H1 (cell line): ENCODE measurements around the gene PDE4D. TPM values are rescaled to one million over a fixed set of nuclear protein-coding genes. Genes with fewer than 3 reads are reported as not detected.

Experiments
- CTCF ChIA-PET: fragments of 300-600 bp; sonication (Branson Sonifier 250); formaldehyde crosslinking; loops from one replicate; lab custom pipeline; 2021; ENCODE audit not compliant: partially characterized antibody; lab: Charles Lee
- POLR2A ChIA-PET: fragments of 300-600 bp; sonication (Branson Sonifier 250); formaldehyde crosslinking; loops from one replicate; lab custom pipeline; 2021; ENCODE audit warnings: inconsistent platforms; ENCODE audit not compliant: partially characterized antibody; lab: Charles Lee
- DNase-seq, 2 experiments: peaks; one replicate each; pipeline versions ENCODE4 v3.0.0 to v3.0.0-alpha.2; 2010 to 2022; ENCODE audit warnings: low spot score in 2 of 2, low read depth in 1 of 2, mixed read lengths in 1 of 2
- FAIRE-seq: peaks from 2 replicates; lab custom pipeline; 2011; peaks lifted over from hg19 to GRCh38; lab: Jason Lieb, UNC
- H2AFZ ChIP-seq: 2 replicates; pipeline ENCODE4 v1.8.1; 2012; ENCODE audit warnings: low read length, inconsistent platforms
- H2AK5ac ChIP-seq: 2 replicates; pipeline ENCODE4 v1.6.1; 2013; ENCODE audit warnings: low read depth, low read length
- H2BK120ac ChIP-seq: replicated peaks from 2 replicates; pipeline ENCODE3; 2013; ENCODE audit warnings: low read depth, low read length, inconsistent platforms
- H2BK12ac ChIP-seq: 2 replicates; pipeline ENCODE4 v1.6.1; 2013; ENCODE audit warnings: low read depth, low read length
- H2BK15ac ChIP-seq: 2 replicates; pipeline ENCODE4 v1.6.1; 2013; ENCODE audit warnings: low read length
- H2BK20ac ChIP-seq: 2 replicates; pipeline ENCODE4 v1.6.1; 2013; ENCODE audit warnings: low read length
- H2BK5ac ChIP-seq: 2 replicates; pipeline ENCODE4 v1.6.1; 2013; ENCODE audit warnings: low read depth, low read length
- H3K14ac ChIP-seq: 2 replicates; pipeline ENCODE4 v1.6.1; 2013; ENCODE audit warnings: inconsistent platforms; ENCODE audit not compliant: insufficient read length
- H3K18ac ChIP-seq: 2 replicates; pipeline ENCODE4 v1.6.1; 2013; ENCODE audit warnings: low read length; ENCODE audit errors: extremely low read depth
- H3K23ac ChIP-seq: 2 replicates; pipeline ENCODE4 v1.6.1; 2013; ENCODE audit warnings: inconsistent platforms; ENCODE audit not compliant: insufficient read length
- H3K23me2 ChIP-seq: 2 replicates; pipeline ENCODE4 v1.6.1; 2013; ENCODE audit warnings: low read depth, low read length
- H3K27ac ChIP-seq: 2 replicates; pipeline ENCODE4 v1.6.1; 2011; ENCODE audit warnings: low read depth, low read length, inconsistent platforms
- H3K27me3 ChIP-seq, 4 experiments: replicated peaks in 1 of 4; 1 replicate in 1 of 4; 2 replicates in 3 of 4; pipeline versions ENCODE4 v1.6.1 to v1.8.1; 2011 to 2013; ENCODE audit warnings: low read length in 3 of 4, mild to moderate bottlenecking in 3 of 4, inconsistent platforms in 2 of 4, mixed read lengths in 2 of 4, moderate library complexity in 1 of 4; ENCODE audit not compliant: control insufficient read depth in 3 of 4, insufficient read depth in 3 of 4; ENCODE audit errors: extremely low read depth in 1 of 4
- H3K36me3 ChIP-seq, 4 experiments: 2 replicates each; pipeline versions ENCODE4 v1.6.1 to v1.8.1; 2011 to 2013; ENCODE audit warnings: mild to moderate bottlenecking in 4 of 4, low read length in 3 of 4, moderate library complexity in 2 of 4, control low read depth in 1 of 4, inconsistent platforms in 1 of 4; ENCODE audit not compliant: insufficient read depth in 4 of 4, control insufficient read depth in 2 of 4
- H3K4ac ChIP-seq: replicated peaks from 2 replicates; pipeline ENCODE3; 2013; ENCODE audit warnings: low read length, low read depth, mixed read lengths, inconsistent platforms; ENCODE audit not compliant: insufficient read length
- H3K4me1 ChIP-seq, 4 experiments: replicated peaks in 1 of 4; 1 replicate in 1 of 4; 2 replicates in 3 of 4; pipeline versions ENCODE4 v1.6.1 to v1.8.1; 2011 to 2013; ENCODE audit warnings: low read length in 3 of 4, inconsistent platforms in 2 of 4, mixed read lengths in 1 of 4; ENCODE audit not compliant: insufficient read depth in 4 of 4, control insufficient read depth in 3 of 4
- H3K4me2 ChIP-seq, 2 experiments: 2 replicates each; pipeline versions ENCODE4 v1.6.1 to v1.8.1; 2011 to 2013; ENCODE audit warnings: low read depth in 2 of 2, low read length in 2 of 2, control low read depth in 1 of 2, inconsistent platforms in 1 of 2, mild to moderate bottlenecking in 1 of 2; ENCODE audit not compliant: insufficient read depth in 1 of 2
- H3K4me3 ChIP-seq, 4 experiments: fragments of 200-600, 300-600 bp in 1 of 4; sonication (generic), shearing (Covaris generic), sonication (Bioruptor Twin) in 1 of 4; 2 replicates each; pipeline versions ENCODE4 v1.5.1 to v1.8.1; 2011 to 2016; ENCODE audit warnings: low read length in 4 of 4, low read depth in 3 of 4, control low read depth in 2 of 4, inconsistent platforms in 2 of 4, mild to moderate bottlenecking in 2 of 4, mixed read lengths in 1 of 4, moderate library complexity in 1 of 4; ENCODE audit not compliant: insufficient read depth in 2 of 4; ENCODE audit errors: extremely low read depth in 1 of 4
- H3K56ac ChIP-seq: replicated peaks from 2 replicates; pipeline ENCODE3; 2013; ENCODE audit warnings: low read depth, mild to moderate bottlenecking, mixed read lengths, low read length, inconsistent platforms; ENCODE audit not compliant: insufficient read length
- H3K79me1 ChIP-seq: 2 replicates; pipeline ENCODE4 v1.6.1; 2013; ENCODE audit warnings: low read depth, low read length, control low read depth
- H3K79me2 ChIP-seq, 2 experiments: 2 replicates each; pipeline versions ENCODE4 v1.6.1 to v1.8.1; 2012 to 2013; ENCODE audit warnings: low read length in 2 of 2, mild to moderate bottlenecking in 2 of 2, inconsistent platforms in 1 of 2; ENCODE audit not compliant: insufficient read depth in 2 of 2, control insufficient read depth in 1 of 2
- H3K9ac ChIP-seq, 4 experiments: replicated peaks in 1 of 4; 1 replicate in 1 of 4; 2 replicates in 3 of 4; pipeline versions ENCODE4 v1.6.1 to v1.8.1; 2011 to 2013; ENCODE audit warnings: low read depth in 3 of 4, low read length in 3 of 4, control low read depth in 2 of 4, mild to moderate bottlenecking in 2 of 4, moderate library complexity in 2 of 4, inconsistent platforms in 1 of 4; ENCODE audit errors: extremely low read depth in 1 of 4
- H3K9me3 ChIP-seq, 2 experiments: 2 replicates each; pipeline versions ENCODE4 v1.6.1 to v1.8.1; 2012 to 2013; ENCODE audit warnings: mild to moderate bottlenecking in 2 of 2, moderate library complexity in 2 of 2, control low read depth in 1 of 2, inconsistent platforms in 1 of 2, low read depth in 1 of 2, low read length in 1 of 2, mixed read lengths in 1 of 2; ENCODE audit not compliant: insufficient read depth in 2 of 2
- H4K20me1 ChIP-seq, 2 experiments: replicated peaks in 1 of 2; 2 replicates each; pipeline versions ENCODE3 to v1.8.1; 2011 to 2013; ENCODE audit warnings: inconsistent platforms in 2 of 2, low read length in 2 of 2, mild to moderate bottlenecking in 1 of 2; ENCODE audit not compliant: insufficient read depth in 2 of 2, control insufficient read depth in 1 of 2
- H4K5ac ChIP-seq: 2 replicates; pipeline ENCODE4 v1.6.1; 2013; ENCODE audit warnings: low read length, low read depth, mixed read lengths, inconsistent platforms; ENCODE audit not compliant: insufficient read length
- H4K8ac ChIP-seq: 2 replicates; pipeline ENCODE4 v1.8.0; 2013; ENCODE audit warnings: mild to moderate bottlenecking, moderate library complexity, low read length, inconsistent platforms; ENCODE audit not compliant: insufficient read depth; ENCODE audit errors: extremely low read depth
- H4K91ac ChIP-seq: replicated peaks from 2 replicates; pipeline ENCODE3; 2013; ENCODE audit warnings: low read length, mixed read lengths, inconsistent platforms; ENCODE audit not compliant: insufficient read length
- BACH1 ChIP-seq: IDR thresholded peaks from 2 replicates; pipeline ENCODE4 v1.6.1; 2012; ENCODE audit warnings: low read length, improper control_type of control experiment
- KDM5A ChIP-seq: fragments of 200-600 bp; IDR thresholded peaks from 2 replicates; pipeline ENCODE4 v1.7.1; 2012; ENCODE audit warnings: mild to moderate bottlenecking, low read length, inconsistent platforms, mixed read lengths
- RNF2 ChIP-seq: fragments of 200-900, 300-1000 bp; sonication (generic); IDR thresholded peaks from 2 replicates; pipeline ENCODE4 v1.7.1; 2016; ENCODE audit warnings: borderline replicate concordance, low read depth, mild to moderate bottlenecking, antibody characterized with exemption, low read length; ENCODE audit not compliant: poor library complexity, severe bottlenecking; ENCODE audit errors: missing control alignments
- TEAD4 ChIP-seq: IDR thresholded peaks from 2 replicates; pipeline ENCODE4 v1.6.1; 2012; ENCODE audit warnings: low read depth, low read length, inconsistent platforms, mixed read lengths
- WGBS, 2 experiments: shearing (Covaris generic) in 1 of 2; methylation state at CpG; one replicate each; pipeline versions ENCODE4 v1.1.6 to v1.1.7; 2013 to 2015; ENCODE audit warnings: low lambda C conversion rate in 2 of 2, mixed read lengths in 2 of 2, inconsistent platforms in 1 of 2, low coverage in 1 of 2, missing lambda C conversion rate in 1 of 2; ENCODE audit not compliant: insufficient replicate concordance in 2 of 2, insufficient coverage in 1 of 2, insufficient read length in 1 of 2; ENCODE audit errors: extremely low coverage in 1 of 2, missing lambda C conversion rate in 1 of 2; 5-methylcytosine and 5-hydroxymethylcytosine counted together
- polyA plus RNA-seq, 7 experiments: library from polyadenylated mRNA; depleted of rRNA in 3 of 7; stranded (reverse) in 5 of 7; unstranded in 2 of 7; fragments of >200 nt in 5 of 7; fragments of 200-250 nt in 2 of 7; gene quantifications; 1 replicate in 5 of 7; 2 replicates in 1 of 7; 4 replicates in 1 of 7; pipeline versions ENCODE4 v1.2.1 to v1.2.3, GENCODE V29; 2011 to 2013; ENCODE audit warnings: missing spikeins in 2 of 7, mixed read lengths in 2 of 7
- total RNA-seq: library from RNA; stranded (reverse); fragmentation: NEBNext Ultra II Directional; extraction: Animal tissue kit (Norgen Biotek cat#: 25700); gene quantifications from 2 replicates; pipeline ENCODE4 v1.2.1, GENCODE V29; 2021

The PDE4D gene
- total and polyA plus RNA-seq, 2 of the 8 experiments (the other 6 are each of a cell fraction or from before 2014, with no cell fraction given) = 2.3 to 3.7 TPM

DNA sequence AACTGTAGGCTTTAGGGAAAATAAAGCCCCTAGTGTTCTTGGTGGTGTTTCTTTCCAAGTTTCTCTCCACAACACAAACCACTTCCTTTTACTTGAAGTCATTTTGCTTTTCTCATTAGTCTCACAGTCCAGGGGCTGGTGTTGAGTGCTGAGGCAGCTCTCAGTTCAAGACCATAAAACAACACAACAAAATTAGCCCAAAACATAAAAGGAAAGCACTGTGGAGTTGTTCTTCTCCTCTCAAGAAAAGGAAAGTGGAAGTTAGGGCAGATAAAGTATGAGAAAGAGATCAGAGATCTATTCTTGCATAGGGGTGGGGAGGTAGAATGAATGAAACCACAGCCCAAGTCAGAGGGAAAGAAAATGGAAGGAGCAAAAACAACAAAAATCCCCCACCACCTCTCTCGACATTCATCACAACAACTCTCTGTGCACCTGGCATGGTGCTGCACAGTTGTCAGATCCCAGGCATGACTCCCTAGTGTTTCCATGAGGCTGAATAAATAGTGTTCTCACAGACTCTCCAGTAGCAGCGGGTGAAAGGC, 740.8 kb downstream of the PDE4D start:
- Histone ChIP-seq H2BK120ac (no peak overlapping the region), H3K79me1 (no peaks in the 10 kb centered on the region), H3K4me3 (no peak overlapping the region), H3K4ac (no peak overlapping the region), H3K9me3 (no peaks in the 10 kb centered on the region), H3K56ac (no peak overlapping the region), H2BK12ac (no peak overlapping the region), H3K4me2 (no peak overlapping the region), H2AFZ (no peak overlapping the region), H3K4me1 (peaks cover 0 to 3% (median 1%) of the 10 kb centered on the region in 4 experiments; a peak in 1 of 7 replicates), H3K36me3 (no peaks in the 10 kb centered on the region), H3K23me2 (no peaks in the 10 kb centered on the region; the same call in 1 of the 2 replicates), H2BK20ac (no peak overlapping the region), H4K8ac (no peak overlapping the region), H4K20me1 (no peaks in the 10 kb centered on the region), H3K18ac (no peak overlapping the region), H3K9ac (no peak overlapping the region), H3K27me3 (no peaks in the 10 kb centered on the region), H3K23ac (no peak overlapping the region), H3K27ac (no peak overlapping the region), H2AK5ac (no peak overlapping the region), H2BK15ac (no peak overlapping the region), H4K91ac (no peak overlapping the region), H2BK5ac (no peak overlapping the region), H3K14ac (no peak overlapping the region), H3K79me2 (no peaks in the 10 kb centered on the region), H4K5ac (no peak overlapping the region)
- DNase-seq (no peak), FAIRE-seq (no peak)
- WGBS, 2 experiments = 81% methylated on average over 2 of the region's 2 CpGs; no CpG with 5 or more reads in 1 of the 2 experiments
- CTCF ChIA-PET = interaction anchor here (1.2 to 2.7 kb wide), 3 partner anchors 8 to 261 kb away, joined by 3 to 10 read pairs (median 4); no protein-coding TSS in a partner anchor
- POLR2A ChIA-PET = no interaction called here
- TF ChIP-seq RNF2 (no peak), BACH1 (no peak), KDM5A (no peak), TEAD4 (no peak)
